Stimulated activated CD8-positive, alpha-beta memory T cell treated with anti-CD3 and anti-CD28 coated beads, Interleukin-15, amount 100 ng/mL, for 24 hours (primary cell): ENCODE data around the gene ARL4A.

Source experiments
- DNase-seq: peaks from one replicate; pipeline ENCODE4 v3.0.0-alpha.2; 2020; ENCODE audit warnings: low read depth

Gene ARL4A

DNA sequence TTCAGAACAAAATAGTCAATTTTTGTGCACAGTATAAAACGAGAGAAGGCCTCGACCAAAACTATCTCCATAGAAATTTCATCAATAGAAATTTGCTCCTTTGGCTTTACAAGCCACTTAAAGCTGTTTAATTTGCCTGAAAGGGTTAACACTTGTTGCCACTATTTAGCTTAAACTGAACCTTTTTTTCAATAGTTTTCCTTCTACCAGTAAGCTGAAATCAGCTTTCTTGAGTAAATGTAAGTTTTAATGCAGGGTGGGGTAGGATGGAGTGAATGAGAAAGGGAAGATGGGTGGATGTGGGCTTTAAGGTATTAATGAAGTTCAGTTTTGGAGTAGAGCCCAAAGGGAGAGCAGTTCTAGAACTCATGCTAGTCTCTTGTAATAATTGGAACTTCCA lies 39.5 kb downstream of the ARL4A start:
- no peak for DNase-seq

DNA sequence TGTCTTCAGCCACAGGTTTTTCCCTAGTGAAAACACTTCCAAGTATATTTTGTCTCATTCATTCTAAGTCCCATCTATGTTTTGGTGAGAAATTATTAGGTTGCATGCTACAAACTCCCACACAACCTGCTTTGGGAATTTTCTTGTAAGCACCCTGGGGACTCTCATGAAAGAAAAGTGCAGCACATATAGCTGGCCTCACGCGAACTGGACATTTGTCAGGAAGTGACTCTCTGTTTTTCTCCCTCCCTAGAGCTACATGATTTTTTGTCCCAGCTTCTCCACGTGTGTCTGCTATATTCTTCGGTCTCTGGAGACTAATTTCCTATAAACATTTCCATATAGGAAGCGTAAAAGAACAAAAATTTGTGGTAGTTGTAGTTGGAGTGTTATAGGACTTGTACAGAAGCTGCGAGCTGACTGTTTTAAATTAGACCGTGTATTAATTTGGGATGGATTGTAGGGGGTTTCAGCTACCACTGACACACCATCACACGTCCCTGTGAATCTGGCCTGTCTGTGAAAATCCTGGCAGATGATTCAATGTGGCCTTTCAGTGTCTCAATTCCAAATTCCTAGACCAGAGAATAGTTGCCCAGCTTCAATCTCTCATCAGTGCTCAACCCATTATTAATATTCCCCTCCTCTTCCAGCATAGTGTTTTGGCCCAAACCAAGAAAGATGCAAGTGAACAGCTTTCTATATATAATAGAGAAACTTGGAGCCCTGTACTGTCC lies 40.2 kb downstream of the ARL4A start:
- DNase-seq: no peak

GRCh38 chr7:12728192-12728538 lies 40.7 kb downstream of the ARL4A start:
- no peak for DNase-seq

DNA sequence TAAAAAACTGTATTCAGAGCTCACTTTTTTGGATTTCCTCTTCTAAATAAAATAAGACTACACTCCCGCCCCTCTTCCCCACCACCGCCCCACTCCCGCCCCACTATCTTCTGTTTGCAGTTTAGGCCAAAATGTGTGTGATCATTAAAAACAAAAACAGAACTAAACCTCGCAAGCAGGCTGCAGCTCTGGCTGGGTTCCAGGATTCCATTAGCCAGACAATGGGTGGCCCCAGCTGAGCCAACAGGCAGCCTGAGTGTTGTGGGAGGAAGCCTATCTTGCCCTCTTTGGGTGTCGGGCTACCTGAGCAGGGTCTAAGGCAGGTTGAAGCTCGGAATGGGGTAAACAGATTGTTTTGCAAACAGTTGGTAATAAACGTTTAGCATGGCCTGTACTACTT lies 41.7 kb downstream of the ARL4A start:
- DNase-seq: no peak

DNA sequence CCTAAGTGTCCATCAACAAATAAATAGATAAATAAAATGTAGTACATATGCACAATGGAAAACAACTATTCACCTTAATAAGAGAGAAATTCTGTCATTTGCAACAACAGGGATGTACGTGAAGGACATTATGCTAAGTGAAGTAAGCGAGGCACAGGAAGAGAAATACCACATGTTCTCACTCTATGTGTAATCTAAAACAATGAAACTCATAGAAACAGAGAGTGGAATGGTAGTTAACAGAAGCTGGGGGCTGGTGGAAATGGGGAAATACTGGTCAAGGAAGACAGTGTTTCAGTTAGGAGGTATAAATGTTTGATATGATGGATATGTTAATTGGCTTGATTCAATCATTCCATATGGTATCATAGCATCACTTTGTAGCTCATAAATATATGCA lies 43.1 kb downstream of the ARL4A start:
- DNase-seq: no peak

DNA sequence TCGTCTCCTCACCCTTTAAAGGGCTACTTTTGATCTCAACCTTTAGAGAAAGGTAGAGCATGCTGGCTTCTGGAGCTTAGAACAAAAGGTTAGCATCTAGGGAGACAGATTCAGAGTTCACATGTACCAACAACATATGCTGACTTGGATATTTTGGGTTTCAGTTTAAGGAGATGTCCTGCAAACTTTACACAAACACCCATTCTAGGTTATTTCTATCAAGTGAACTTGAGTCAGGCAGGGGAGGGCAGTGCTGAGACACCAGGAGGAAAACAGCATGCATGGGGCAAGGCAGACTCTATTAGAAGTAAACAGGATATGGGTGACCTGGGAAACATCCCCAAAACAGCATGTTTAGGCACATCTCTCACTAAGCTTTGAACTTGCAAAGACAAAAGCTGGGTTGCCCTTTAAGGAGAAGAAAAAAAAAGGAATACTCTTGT lies 43.8 kb downstream of the ARL4A start:
- no peak for DNase-seq

GRCh38 chr7:12731775-12732174 lies 44.3 kb downstream of the ARL4A start:
- no peak for DNase-seq

DNA sequence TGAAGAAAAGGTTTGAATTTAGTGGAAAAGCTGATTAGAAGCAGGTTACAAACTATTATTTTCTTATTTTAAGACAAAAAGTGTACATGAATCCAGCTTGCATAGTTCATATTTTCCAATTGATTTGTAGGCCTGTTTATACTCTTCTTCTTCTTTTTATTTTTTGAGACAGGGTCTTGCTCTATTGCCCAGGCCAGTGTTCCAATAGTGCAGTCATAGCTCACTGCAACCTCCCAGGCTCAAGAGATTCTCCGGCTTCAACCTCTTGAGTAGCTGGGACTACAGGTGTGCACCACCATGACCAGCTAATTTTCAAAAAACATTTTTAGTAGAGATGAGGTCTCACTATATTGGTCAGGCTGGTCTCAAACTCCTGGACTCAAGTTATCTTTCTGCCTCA lies 45.0 kb downstream of the ARL4A start:
- DNase-seq: no peak

DNA sequence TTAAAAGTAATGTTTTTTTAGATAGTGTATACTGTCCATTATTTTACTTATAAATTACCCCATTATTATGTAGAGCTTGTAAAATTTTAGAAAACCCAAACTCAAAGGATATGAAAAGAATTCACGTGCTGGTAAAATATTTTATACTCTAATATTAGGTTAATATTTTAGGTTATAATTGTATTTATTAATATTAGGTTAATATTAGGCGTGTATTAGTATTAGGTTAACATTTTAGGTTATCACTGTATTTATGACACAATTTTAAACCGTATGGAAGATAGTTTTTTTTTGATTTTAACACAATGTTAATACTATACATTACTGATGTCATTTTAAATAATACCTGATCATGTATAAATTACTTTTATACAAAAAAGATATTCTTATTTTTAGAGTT lies 48.5 kb downstream of the ARL4A start:
- no peak for DNase-seq

- no peak for DNase-seq
These were observed 49.9 kb downstream of the ARL4A start for GRCh38 chr7:12737373-12737772.

- DNase-seq: no peak
These were observed 50.4 kb downstream of the ARL4A start for GRCh38 chr7:12737836-12738235.

DNA sequence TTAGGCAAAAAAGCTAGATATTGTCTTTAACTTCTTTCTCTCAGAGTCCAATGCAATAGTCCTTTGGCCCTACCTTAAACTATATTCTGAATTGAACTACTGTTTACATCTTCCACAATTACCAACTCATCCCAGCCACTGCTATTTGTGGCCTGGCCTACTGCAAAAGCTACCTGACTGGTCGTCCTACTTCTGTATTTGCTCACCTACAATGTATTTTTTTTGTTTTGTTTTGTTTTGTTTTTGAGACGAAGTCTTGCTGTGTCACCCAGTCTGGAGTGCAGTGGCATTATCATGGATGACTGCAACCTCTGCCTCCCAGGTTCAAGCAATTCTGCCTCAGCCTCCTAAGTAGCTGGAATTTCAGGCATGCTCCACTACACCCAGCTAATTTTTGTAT lies 51.2 kb downstream of the ARL4A start:
- DNase-seq: no peak
